Measurements from ENCODE around the gene LHFPL2.

- TF ChIP-seq CTCF (IDR thresholded peaks at IDR 0.05) (no peak), POLR2A (IDR thresholded peaks at IDR 0.05) (no peak)
Measured at GRCh38 chr5:78521455-78521854, 127.1 kb downstream of the LHFPL2 start.

Data from testis (tissue), 2 donors.